HG03460 (cell line): ENCODE measurements around the gene TH.
"Not testable (repeated sequence)": the region's sequence is repeated elsewhere in the genome, so short reads cannot be mapped to it uniquely, and the experiment has no call there.

ENCODE experiments used
- ATAC-seq: cut with Tn5 transposase; IDR thresholded peaks from one replicate; pipeline ENCODE4 v1.9.1; 2021; ENCODE audit not compliant: unreplicated experiment

The TH gene

DNA sequence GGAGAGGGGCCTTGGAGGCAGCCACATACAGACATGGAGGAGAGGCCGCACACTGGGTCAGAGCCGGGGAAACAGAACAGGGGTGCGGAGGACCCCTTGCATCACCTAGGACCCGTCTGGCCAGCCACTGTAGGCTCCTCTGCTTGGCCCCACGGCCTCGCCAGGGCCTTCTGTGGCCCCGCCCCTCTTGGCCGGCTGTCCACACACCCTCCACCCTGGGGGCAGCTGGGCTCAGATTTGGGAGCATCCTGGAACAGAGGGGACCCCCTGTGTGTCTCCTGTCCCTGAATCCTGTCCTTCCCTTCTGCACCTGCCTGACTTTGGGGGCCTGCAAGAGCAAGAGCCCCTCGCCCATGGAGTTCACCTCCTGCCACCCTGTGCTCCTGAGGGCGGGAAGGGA, 7.9 kb upstream of the TH start:
- no peak for ATAC-seq

DNA sequence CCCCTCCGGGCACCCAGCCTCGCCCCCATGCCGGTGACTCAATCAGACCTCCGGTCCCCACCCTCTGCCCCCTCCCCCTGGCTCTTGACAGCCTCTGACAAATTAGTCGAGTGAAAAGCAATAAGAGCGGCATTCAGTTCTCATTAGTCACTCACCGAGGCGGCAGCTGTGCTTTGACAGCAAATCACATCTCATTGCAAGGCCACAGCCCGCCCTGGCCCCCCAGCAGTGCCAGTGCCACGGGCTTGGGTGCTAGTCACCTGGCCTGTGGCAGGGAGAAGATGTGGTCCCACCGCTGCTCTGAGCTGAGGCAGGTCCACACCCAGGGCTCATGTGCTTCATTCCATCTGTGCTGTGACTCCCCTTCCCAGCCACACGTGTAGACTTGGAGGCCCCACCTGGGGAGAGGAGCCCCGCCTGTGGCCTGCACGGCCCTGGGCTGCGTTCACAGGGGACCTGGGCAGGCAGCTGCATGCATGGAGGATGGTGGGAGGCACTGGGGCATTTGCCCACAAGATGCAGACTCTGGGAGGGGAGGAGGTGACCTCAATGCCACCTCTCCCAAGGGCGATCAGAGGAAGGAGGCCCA, 7.4 kb upstream of the TH start:
- no peak for ATAC-seq

DNA sequence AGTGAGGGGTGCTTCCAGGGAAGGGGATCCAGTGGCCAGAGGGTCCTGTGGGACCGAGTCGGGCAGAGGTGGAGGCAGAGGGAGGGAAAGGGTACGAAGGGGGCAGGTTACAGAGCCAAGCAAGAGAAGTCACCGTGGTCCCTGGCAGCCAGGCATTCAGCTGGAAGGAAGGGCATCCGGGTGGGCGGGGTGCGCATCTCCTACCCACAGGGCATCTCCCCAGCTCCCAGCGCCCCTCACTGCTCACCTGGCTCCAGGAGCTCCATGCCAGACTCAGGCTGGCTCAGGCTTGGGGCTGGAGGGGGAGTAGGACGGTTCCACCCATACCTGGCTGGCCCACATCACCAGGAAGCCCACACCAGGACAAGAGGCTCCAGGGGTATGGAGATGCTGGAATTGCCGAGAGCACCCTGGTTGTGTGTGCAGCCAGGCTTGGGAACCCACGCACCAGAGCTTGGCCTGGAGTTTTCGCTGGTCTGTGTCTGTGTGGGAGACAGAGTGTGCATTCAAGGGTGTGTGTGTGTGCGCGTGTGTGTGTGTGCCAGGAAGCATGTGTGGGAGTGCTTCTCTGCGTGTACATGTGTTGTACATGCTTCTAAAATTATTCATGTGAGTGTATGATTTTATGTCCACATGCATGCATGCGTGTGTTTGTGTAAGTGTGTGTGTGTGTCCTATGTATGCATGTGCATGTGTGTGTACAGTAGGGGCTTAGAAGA, 6.6 kb upstream of the TH start:
- not testable (repeated sequence) for ATAC-seq

DNA sequence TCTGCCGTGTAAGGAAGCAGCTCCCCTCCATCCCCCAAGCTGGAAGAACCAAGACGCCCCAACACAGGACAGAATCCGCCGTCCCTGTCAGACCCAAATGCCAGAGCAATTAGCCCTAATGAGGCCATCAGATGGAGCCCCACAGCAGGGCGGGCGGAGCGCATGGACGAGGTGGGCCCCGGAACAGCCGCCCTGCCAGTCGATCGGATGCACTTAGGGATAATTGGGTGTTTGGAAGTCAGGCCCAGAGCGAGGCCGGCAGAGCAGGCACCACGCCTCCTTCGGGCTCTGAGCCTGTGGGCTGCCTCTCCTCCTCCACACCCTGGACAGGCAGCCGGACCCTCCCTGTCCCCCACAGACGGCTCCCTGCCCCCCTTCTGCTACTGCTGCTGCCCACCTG, 5.5 kb upstream of the TH start:
- no peak for ATAC-seq

DNA sequence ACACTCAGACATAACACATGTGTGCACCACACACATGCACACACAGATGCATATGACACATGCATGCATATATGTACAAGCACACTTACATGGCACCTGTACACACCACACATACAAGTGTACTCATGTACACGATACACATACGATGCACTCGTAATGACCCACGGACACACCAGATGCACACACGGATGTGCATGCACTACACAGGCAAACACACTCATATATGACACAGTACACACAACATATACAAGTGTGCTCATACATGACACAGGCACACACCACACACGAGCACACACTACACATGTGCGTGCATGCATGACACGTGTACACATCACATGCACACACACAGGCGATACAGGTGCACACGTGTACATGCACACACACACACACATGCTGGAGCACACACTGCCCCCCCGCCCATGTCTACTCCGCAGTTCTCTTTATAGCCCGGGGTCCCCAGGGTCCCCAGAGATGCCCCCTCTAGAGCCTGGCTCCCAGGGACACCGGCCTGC, 4.8 kb upstream of the TH start:
- no peak for ATAC-seq

DNA sequence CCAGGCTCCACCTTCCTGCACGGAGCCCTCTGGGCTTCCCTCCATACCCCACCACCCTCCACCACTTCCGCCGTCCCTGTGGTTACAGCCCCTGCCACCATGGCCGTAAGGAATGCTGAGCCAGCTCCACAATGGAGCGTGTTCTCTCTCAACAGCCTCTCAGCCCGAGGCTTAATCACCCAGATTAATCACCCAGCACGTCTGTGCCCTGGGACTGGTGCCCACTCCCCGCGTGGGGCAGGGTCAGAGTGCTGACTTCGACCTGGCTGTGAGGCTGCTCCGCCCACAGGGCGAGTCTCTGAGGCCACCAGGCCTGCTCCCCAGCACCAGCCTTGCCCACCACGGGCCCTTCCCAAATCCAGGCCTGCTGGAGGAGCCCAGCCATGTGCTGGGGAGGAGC, 4.0 kb upstream of the TH start:
- ATAC-seq = no peak

DNA sequence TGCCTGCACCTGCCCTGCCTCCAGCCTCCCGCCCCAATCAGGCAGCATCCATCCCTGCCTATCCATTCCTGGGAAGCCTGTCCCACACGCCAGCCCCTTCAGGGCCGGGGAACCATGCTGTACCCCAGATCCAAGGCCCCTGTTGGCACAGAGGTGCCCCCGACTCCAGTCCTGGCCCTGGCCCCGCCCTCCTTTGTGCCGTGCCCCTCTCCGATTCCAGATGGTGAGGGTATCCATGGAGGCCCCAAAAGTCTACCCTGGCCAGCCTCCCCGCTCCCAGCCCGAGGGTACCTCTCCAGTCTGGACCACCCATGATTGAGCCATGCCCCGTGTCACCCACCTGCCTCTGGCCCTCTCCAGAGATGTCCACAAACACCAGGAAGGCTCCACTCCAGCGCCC, 2.7 kb upstream of the TH start:
- no peak for ATAC-seq

DNA sequence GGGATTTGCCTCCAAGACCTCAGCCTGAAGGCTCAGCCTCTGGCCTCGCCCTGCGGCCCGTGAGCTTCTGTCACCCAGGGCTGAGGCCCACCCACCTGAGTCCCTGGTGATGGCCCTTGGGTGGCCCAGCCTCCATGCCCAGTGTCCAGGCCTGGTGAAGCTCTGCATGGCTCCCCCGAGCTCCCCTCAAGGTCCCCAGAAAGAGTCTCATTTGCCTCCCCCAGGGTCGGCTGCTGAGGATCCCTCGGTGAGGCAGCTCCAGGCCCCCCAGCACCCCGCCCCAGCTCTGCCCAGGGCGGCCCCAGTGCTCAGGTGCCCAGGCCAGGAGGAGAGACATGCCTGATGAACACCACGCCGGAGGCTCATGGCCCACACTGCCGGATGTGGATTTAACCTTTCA, 2.1 kb upstream of the TH start:
- ATAC-seq = no peak

DNA sequence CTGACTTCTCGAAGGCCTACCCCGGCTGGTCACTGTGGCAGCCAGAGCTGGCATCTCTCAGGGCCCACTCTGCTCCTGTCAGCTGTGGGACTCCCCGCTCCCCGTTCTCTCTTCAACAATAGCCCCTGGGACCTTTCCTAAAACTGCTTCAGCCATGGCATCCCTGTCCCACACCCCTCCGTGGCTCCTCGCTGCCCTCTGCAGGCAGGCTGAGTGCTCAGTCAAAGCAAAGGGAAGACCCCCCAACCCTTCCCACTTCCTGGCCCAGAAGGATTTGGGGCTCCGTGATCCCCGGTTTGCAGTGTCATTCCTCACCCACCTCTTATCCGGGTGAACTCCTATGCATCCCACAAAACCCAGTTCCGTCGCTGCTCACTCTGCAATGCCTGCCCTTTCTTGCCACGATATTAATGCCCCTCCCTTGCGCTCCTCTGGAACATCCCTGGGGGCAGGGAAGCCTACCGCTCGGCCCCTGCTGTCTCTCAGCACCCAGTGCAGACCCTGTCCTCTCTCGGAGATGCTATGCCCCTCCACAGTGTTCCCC, 1.6 kb upstream of the TH start:
- ATAC-seq = no peak

DNA sequence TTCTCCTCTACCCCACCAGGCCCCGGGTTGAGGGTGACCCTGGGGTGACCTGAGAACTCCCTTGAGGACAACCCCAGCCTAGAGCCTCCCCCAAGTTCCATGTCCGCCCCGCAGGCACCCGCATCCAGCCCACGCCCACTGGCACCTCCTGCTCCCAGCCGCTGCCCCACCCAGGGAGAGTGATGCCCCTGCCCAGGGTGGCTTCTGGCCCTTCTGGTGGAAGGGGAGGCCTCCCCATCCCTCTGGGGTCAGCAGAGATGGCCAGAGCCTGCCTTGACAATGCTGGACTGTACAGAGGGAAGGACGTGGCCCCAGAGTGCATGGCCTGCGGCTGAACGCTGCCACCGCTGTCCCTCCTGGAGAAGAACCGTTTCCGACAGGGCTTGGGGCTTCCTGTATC, 1.1 kb upstream of the TH start:
- no peak for ATAC-seq

DNA sequence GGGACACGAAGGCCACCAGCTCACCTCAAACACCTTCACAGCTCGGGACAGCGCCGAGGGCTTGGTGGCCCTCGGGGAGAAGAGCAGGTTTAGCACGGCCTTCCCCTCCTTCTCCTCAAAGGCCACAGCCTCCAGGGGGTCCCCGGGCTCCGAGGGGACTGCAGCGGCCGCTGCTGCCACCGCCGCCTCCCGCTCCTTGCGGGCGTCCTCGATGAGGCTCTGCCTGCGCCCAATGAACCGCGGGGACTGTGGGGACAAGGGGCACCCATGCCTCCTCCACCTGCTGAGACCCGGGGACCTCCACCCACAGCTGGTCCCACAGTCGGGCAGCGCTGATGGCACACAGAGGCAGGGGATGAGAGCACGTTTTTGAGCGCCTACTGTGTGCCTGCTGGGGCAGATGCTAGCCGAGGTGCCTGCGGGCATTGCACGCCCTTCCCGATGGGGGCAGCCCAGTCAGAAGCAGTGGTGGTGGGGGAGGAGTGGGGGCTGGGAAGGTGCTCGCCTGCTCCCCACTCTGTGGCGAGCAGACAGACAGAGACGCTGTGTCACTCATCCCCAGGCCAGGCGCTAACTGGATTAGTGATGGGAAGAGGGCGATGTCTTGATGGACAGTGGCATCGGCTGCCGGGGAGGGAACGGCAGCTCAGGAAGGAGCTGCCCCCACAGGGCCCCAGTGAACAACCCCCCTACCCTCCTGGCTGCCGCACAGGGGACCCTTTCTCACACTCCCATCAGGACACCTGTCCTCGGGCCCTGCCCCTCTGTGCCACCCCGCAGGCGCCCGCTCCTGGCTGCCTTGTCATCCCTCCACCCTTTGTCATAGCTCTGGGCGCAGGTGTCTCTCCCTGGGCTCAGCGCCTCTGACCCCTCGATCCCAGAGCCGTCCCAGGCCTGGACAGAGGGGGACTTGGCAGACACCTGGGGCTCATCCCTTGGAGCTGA, 1.7 kb downstream of the TH start:
- ATAC-seq = no peak

DNA sequence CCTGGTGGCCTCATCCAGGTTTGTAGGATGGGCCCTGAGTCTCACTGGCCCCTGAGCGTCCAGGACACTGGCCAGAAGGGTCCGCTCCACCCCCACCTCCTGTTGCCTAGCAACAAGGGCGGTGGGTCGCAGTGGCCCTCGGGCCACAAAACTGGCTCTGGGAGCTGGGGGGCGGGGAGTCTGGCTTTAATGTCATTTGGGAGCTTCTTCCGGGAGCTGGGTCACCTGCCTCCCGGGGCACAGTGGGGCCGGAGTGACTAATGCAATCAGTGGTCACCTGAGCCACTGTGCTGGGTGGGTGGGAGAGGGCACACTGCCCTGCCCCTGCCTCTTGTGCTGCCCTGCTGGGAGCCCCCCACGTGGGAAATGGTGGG, 2.6 kb downstream of the TH start:
- ATAC-seq = no peak

DNA sequence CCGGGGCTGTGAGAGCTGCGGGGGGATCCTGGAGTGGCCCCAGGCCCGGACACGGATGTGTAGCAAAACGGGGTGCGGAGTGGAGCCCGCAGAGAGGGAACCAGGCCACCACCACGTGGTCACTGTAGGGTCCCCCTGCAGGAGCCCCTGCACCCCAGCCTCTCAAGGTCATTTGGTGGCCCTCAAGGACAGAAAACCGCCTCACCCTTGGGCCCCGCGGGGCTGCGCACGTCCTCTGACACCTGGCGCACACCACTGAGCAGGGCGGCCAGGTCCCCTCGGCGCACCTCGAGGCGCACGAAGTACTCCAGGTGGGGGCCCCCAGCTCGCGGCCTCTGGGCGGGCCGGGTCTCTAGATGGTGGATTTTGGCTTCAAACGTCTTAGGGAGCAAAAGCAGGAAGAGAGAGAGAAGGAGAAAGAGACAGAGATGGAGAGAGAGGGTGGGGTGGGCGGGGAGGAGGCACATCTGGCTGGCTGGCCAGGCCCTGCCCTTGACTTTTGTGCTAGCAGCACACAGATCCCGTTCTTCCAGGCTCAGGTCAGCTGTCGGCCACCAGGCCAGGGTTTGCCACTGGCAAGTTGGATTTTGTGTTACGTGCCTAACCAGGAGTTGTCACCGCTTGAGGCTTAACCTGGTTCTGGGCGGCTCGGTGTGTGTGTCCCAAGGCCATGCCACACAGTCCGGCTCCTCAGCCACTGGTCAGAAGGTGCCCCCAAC, 3.2 kb downstream of the TH start:
- no peak for ATAC-seq

DNA sequence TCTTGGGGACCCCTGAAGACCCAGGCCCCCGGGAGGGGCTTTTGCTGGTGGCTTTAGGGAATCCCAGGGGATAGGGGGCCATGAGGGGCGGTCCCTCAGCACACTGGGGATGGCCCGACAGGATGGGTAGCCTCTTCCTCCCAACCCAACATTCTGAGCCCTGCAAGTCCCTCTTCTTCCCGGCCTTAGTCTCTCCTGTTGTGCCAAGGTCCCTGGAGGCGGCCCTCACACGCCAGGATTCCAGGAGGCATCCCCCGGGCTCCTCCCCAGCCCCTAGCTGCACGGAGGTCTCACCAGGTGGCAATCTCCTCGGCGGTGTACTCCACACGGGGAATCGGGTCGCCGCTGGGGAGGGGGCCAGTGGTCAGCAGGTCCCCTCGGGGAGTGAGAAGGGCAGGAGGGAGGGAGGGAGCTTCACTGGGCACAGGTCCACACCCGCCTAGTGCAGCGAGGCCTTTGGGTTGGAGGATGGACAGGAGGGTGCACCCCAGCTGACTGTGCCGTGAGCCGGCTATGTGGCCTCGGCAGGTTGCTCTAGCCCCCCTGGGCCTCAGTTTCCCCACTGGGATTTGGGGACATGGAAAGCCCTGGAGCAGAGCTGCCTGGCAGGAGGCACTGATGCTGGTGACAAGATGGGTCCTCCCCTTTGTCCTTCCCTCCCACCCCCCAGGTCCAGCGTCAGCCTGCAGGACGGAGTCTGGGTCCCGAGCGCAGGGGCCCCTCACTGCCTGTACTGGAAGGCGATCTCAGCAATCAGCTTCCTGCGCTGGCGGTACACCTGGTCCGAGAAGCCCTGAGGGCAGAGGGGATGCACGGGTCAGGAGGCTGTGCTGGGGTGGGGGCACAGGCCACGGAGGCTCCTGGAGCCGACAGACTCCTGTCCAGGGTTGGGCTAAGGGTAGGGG, 4.2 kb downstream of the TH start:
- no peak for ATAC-seq

DNA sequence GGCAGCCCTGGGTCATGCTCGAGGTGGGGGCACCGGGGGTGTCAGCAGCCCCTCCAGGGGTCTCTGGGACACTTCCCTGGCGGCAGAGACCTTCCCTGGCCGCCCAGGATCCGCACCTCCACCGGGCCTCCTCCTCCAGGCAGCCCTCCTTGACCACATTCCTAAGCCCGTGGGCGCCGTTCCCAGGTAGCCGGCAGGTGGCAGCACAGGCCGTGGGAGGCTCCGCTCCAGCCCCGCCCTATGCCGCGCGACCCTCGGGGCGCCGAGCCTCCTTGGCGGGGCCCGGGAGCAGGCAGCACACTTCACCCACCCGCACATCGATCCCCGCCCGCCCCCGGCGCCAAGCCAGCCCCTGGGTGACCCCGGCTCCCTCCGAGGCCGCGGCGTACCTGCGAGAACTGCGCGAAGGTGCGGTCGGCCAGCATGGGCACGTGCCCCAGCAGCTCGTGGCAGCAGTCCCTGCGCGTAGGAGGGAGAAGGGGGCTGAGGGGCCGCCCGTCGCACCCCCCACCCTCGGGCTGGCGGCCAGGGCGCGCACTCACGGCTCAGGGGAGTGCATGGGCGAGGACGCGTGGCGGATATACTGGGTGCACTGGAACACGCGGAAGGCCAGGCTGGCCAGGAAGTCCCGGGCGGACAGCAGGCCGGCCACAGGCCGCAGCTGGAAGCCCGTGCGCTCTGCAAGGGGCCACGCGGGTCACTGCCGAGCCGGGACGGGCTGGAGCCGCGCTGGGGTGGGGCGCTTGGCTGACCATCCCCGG, 5.3 kb downstream of the TH start:
- no peak for ATAC-seq

DNA sequence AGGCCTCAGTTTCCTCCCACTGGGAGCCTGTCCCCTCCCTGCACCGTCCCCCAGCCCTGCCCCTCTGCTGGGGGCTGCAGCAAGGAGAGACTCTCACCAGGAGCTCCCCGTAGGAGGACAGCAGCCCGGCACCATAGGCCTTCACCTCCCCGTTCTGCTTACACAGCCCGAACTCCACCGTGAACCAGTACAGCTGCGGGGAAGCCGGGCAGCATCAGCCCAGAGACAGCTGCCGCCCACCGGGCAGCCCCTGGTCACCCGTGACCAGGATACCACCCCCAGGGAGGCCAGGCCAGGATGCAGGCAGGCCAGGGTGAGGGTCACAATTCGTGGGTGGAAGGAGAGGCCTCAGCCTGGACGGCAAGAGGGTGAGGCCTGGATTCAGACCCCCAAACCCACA, 6.0 kb downstream of the TH start:
- ATAC-seq = no peak

DNA sequence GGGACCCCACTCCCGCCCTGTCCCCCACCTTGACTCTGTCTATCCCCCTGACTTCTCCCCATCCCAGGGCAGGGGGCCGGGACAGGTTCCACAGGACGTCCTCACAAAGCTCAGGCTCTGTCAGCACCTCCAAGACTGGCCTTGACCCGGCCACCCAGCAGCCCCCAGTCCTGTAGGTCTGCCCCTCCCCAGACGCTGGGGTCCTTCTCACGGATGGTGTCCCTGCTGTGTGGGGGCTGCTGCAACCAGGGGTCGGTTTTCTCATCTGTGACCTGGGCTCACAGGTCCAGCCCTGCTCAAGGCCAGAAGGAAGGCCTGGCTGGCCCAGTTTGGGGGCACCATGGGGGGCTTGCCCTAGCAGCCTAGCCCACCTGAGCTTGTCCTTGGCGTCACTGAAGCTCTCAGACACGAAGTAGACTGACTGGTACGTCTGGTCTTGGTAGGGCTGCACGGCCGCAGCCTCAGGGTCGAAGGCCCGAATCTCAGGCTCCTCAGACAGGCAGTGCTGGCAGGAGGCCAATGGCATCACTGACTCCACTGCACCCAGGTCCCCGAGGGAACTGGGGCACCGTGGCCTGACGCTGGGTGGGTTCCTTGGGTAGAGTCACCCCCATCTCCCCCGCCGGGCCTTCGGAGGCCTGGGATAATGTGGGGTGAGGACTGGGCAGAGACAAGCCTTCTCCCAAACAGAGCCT, 6.6 kb downstream of the TH start:
- no peak for ATAC-seq

DNA sequence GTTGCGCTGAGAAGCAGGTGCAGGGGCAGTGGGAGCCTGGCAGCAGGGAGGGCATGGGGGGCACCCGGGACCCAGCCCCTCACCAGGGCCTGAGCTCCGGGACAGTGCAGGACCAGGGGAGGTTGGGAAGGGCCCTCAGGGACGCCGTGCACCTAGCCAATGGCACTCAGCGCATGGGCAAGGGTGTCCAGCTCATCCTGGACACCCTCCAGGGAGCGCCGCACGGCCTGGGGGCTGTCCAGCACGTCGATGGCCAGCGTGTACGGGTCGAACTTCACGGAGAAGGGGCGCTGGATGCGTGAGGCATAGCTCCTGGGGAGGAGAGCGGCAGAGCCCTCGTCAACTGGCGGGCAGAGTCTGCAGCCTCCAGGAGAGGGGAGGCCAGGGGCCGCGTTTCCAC, 7.5 kb downstream of the TH start:
- ATAC-seq = no peak
